GM12874 (cell line): Measurements from ENCODE around the gene SYNGR2.

ENCODE experiments used
- TF ChIP-seq, protein P1 (sequence below): IDR thresholded peaks from 2 replicates; pipeline ENCODE4 v1.5.1; 2011; ENCODE audit warnings: low read depth, mild to moderate bottlenecking, control low read depth, low read length, moderate library complexity; ENCODE audit not compliant: insufficient read depth

The SYNGR2 gene

GRCh38 chr17:78202666-78203065, 34.3 kb downstream of the SYNGR2 start:
- TF ChIP-seq, protein P1, sequence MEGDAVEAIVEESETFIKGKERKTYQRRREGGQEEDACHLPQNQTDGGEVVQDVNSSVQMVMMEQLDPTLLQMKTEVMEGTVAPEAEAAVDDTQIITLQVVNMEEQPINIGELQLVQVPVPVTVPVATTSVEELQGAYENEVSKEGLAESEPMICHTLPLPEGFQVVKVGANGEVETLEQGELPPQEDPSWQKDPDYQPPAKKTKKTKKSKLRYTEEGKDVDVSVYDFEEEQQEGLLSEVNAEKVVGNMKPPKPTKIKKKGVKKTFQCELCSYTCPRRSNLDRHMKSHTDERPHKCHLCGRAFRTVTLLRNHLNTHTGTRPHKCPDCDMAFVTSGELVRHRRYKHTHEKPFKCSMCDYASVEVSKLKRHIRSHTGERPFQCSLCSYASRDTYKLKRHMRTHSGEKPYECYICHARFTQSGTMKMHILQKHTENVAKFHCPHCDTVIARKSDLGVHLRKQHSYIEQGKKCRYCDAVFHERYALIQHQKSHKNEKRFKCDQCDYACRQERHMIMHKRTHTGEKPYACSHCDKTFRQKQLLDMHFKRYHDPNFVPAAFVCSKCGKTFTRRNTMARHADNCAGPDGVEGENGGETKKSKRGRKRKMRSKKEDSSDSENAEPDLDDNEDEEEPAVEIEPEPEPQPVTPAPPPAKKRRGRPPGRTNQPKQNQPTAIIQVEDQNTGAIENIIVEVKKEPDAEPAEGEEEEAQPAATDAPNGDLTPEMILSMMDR, result no peak

DNA sequence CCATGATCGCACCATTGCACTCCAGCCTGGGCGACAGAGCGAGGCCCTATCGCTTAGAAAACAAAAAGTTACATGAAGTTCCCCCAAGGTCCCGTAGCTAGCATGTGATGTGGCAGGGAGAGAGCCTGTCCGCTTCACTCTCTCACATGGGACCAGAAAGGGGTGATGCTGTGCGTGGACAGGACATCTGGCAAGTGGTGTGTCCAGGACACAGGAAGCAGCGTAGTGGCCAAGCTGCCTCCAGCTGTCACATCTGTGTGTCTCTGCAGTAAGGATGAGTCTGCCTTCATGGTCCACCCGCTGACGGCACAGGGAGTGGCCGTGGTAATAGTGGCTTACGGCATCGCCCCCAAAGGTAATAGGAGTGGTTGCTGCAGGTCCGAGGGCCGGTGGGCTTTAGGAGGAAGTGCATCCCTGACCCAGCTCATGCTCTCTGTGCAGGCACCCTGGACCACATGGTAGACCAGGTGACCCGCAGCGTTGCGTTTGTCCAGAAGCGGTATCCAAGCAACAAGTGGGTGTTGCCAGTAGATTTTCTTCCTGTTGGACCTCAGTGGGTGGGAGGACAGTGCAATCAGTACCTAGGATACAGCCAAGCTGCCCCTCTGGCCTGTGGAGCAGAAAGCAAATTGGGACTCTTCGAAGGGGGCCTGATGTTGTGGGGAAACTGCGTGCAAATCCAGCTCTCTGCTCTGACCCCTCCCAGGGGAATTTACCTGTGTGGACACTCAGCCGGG, 36.2 kb downstream of the SYNGR2 start:
- TF ChIP-seq, protein P1, result no peak

GRCh38 chr17:78205124-78205775, 36.9 kb downstream of the SYNGR2 start:
- TF ChIP-seq, protein P1, result no peak

DNA sequence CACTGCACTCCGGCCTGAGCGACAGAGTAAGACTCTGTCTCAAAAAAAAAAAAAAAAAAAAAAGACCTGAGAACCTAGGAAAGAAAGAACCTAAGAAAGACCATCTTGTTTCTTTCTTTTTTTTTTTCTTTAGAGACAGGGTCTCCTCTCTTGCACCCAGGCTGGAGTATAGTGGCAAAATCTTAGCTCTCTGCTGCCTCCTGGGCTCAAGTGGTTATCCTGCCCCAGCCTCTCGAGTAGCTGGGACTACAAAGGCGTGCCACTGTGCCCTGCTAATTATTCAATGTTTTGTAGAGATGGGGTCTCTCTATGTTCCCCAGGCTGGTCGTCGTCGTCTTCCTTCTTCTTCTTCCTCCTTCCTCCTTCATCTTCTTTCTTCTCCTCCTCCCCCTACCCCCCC, 37.9 kb downstream of the SYNGR2 start:
- TF ChIP-seq, protein P1, result no peak

- TF ChIP-seq, protein P1, result no peak
These were observed 40.1 kb downstream of the SYNGR2 start for GRCh38 chr17:78208486-78208885.

DNA sequence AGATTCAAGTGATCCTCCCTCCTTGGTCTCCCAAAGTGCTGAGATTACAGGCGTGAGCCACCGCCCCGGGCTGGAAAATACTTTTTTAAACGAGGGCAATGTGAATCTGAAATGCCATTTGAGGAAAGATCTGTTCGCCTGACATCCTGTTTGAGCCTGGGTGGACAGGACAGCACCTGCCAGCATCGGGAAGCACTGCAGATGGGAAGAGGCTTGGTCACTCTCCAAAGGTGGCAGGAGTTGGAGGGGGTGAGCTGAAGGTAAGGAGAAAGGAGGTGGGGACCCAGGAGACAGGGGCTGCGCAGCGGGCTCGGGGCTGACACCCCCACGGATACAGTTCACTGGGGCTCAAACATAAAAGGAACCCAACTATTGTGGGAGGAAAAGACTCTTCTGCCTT, 41.7 kb downstream of the SYNGR2 start:
- TF ChIP-seq, protein P1, result no peak

GRCh38 chr17:78211032-78211431, 42.7 kb downstream of the SYNGR2 start:
- TF ChIP-seq, protein P1, result no peak
